SH-SY5Y (cell line): ENCODE results near the gene OR4C5.
"Not testable (repeated sequence)": the region's sequence is repeated elsewhere in the genome, so short reads cannot be mapped to it uniquely, and the experiment has no call there.

Experiments used
- GATA2 ChIP-seq: IDR thresholded peaks from 2 replicates; pipeline ENCODE4 v1.6.1; 2011; ENCODE audit warnings: mild to moderate bottlenecking, low read depth, low read length
- GATA3 ChIP-seq: IDR thresholded peaks from 2 replicates; pipeline ENCODE4 v1.6.1; 2011; ENCODE audit warnings: low read depth, mild to moderate bottlenecking, low read length, moderate library complexity

OR4C5 gene

DNA sequence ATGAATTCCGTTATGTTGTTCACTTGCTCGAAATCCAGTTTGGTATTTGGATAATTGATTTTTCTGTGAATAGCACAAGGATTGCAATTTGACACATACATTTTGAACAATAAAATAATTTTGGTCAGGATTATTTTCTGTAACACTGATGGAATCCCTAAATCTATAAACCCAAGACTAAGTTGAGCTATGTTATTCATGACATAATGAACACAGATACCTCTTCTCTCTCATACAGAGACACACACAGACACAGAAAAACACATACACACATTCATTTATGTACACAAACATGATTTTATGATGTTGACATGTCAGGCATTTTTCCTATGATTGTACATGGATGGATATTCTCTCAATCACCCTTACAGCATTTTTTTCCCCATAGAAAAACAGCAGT is at the start of gene OR4C5:
Gene OR4C5 (minus strand): TSS at position 101 of the 400 bp plus-strand sequence. CDS start 0 bp downstream, at position 101.
- no peak for TF ChIP-seq GATA3

DNA sequence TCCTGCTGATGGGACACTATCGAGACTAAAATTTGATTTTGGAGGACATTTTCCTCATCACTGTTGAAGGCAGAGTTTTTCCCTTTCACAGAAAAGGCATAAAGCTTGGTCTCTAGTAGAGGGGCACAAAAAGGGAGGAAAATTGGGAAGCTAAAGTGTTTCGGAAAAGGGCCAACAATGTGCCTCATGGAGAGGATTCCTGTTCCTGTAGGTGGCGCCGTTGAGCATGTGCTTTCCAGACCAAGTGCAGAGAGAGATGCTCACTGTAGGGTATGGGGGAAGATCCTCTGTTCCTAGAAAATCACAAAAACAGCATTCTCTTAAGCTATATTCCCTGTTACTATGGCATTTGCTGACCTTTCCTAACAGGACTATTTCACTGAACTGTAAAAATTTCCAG is 18.4 kb upstream of the OR4C5 start:
- TF ChIP-seq GATA3 (no peak), GATA2 (no peak)

DNA sequence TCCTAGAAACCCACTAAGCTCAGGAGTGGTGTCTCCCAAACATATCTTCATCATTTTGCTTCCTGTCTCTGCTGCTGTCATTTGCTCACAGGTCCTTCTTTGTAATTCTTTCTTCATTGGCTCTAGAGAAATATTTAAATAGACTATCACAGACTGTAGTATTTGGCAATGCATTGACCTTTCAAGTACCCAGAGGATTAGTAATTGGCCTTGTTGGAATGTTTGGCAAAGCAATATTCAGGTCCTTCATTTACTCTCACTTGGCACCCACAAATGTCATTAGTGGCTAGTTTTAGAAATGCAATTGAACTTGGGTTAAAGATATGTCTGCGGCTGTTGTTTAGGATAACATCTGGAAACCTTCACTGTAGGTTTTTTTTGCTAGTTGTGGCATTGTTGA is 11.6 kb downstream of the OR4C5 start:
- TF ChIP-seq GATA3, result no peak

DNA sequence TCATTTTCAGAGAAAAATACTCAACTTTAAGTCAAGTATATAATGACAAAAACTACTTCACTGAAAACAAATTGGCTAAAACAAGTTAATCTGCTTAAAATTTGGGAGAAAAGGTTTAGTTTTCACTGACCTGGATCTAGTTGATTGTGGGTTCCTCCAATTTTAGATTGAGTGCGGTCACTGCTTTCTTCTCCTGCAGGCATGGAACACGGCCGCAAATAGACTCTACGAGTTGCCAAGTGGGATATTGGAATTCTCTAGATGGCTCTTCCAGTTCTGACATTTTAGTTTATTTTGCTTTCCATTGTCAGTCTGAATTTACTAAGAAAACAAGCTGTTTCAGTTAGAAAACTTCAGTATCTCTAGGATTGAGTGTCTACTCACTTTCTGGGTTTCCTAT is 12.3 kb downstream of the OR4C5 start:
- TF ChIP-seq GATA3 (no peak), GATA2 (no peak)

DNA sequence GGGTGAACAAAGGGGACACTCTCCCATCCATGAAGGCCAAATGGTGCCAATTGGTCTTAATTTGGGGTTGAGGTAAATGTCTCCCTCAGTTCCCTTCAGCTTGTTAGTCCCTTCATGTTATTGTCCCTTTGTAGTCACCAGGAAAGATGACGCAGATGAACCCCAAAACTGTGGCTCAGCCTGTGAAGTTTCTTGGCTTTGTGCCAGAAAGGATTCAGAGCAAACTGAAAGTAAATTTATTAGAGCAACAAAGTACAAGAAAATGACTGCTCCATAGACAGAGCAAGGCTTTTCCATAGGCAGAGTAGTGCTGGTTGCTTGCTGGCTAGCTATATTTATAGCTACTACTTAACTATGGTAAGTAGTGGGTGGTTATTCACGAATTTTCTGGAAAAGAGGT is 24.8 kb downstream of the OR4C5 start:
- TF ChIP-seq GATA2 (no peak), GATA3 (no peak)

DNA sequence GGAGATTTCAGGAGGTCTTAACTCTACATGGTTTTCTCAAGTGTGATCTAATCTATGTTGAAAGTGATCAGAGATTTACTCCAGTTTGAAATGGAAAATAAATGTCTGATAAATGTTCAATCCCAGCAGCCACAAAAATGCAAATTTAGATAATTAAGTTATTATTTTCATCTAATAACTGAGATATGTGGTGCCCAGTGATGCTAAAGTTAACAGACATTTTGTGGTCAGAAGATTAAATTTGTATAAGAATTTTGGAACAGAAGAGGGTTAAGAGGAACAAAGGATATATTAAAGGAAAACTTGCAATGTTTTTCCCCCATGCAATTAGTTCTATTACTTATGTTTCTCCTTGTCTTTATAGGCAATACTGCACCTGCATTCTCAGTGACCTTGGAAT is 41.6 kb downstream of the OR4C5 start, which contains the start of gene OR4C3:
Gene OR4C3 (plus strand): TSS at position 301 of the 400 bp plus-strand sequence. CDS start 102 bp downstream, outside the sequence.
- not testable (repeated sequence) for TF ChIP-seq GATA2, GATA3
